ENCODE measurements around the gene NACC2.

The NACC2 gene

DNA sequence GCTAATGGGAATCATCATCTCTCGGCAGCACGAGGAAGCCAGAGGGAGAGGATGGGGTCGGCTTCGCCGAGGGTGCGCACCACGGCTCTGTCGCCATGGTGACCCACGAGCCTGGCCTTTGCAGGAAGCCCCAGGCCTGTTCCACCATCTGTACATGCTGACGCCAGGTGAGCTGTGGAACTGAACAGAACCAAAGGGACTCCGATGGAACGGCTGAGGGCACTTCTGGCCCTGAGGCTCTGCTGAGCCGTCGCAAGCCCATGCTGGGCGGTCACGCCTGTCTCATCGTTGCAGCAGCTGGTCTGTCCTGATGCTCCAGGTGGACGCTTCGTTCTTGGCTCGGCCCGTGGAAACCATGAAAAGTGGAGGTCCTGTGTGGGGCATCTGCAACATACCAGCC lies 99.3 kb downstream of the NACC2 start:
- no peak for DNase-seq (ENCODE audit: low read depth)
- no peak overlapping the region for H3K4me3 ChIP-seq (ENCODE audit: low read depth, low read length)
- TF ChIP-seq, protein P1, sequence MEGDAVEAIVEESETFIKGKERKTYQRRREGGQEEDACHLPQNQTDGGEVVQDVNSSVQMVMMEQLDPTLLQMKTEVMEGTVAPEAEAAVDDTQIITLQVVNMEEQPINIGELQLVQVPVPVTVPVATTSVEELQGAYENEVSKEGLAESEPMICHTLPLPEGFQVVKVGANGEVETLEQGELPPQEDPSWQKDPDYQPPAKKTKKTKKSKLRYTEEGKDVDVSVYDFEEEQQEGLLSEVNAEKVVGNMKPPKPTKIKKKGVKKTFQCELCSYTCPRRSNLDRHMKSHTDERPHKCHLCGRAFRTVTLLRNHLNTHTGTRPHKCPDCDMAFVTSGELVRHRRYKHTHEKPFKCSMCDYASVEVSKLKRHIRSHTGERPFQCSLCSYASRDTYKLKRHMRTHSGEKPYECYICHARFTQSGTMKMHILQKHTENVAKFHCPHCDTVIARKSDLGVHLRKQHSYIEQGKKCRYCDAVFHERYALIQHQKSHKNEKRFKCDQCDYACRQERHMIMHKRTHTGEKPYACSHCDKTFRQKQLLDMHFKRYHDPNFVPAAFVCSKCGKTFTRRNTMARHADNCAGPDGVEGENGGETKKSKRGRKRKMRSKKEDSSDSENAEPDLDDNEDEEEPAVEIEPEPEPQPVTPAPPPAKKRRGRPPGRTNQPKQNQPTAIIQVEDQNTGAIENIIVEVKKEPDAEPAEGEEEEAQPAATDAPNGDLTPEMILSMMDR (IDR thresholded peaks at IDR 0.05; ENCODE audit: control insufficient read depth, extremely low read depth, insufficient read depth) = no peak

DNA sequence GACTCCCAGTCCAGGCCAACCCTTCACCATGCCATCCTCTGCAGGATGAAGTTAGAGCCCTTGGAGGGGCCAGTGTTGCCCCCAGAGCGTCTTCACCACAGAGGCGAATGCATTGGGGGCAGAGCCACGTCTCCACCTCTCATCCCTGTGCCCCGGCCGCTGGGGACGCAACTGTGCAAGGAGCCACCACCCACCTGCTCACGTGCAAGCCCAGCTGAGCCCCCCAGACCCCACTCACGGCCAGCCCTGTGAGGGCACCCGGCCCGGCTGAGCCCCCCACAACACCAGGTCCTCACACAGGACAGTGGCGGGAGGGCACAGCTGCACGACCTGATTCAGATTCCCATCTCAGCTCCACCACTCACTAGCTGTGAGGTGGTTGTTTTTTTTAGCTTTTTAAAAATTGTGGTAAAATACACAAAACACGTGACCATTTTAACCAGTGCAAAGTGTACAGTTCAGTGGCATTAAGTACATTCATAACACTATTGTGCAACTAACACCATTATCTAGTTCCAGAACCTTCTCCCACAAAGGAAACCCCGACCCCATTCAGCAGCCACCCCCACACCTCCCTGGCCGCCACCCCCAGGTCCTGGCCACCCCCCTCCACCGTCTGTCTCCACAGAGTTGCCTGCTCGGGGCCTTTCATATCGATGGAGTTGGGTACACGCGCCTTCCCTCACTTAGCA lies 100.4 kb downstream of the NACC2 start:
- no peak overlapping the region for H3K4me3 ChIP-seq (ENCODE audit: low read depth, low read length)
- DNase-seq (ENCODE audit: low read depth) = no peak
- TF ChIP-seq, protein P1 (IDR thresholded peaks at IDR 0.05; ENCODE audit: control insufficient read depth, extremely low read depth, insufficient read depth) = no peak

DNA sequence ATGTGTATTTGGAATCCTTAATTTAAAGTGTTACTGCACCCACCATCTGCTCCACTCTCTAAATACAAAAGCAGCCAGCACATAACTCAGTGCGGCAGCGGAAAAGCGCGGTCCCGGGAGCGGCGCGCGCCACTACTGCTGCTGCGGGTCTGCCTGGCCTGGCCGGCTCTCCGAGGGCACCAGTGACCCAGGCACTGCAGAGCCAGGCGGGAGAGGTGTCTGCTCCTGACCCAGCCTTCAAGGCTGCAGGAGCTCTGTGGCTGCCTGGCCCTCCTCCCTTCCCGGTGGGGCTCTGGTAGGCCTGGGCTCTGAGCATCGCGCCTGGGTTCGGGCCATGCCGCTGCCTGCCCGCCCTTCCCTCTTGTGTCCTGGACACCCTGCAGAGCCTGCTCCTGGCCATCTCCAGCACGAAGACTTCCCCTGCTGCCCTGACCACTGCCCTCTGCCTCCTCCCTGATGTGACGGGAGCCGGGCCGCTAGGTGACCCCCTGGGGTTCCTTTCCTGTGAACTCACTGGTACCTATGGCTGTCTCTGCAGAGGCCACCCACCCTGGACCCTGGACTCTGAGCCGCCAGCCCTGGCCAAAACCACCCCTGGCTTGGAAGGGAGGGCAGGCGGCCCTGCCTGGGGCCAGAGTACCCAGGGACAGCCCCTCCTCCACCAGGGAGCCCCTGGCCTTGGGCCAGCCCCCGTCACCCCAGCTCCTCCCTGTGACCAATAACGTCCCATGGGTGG lies 101.2 kb downstream of the NACC2 start:
- no peak overlapping the region for H3K4me3 ChIP-seq (ENCODE audit: low read depth, low read length)
- DNase-seq (ENCODE audit: low read depth) = no peak
- TF ChIP-seq, protein P1 (IDR thresholded peaks at IDR 0.05; ENCODE audit: control insufficient read depth, extremely low read depth, insufficient read depth) = no peak

DNA sequence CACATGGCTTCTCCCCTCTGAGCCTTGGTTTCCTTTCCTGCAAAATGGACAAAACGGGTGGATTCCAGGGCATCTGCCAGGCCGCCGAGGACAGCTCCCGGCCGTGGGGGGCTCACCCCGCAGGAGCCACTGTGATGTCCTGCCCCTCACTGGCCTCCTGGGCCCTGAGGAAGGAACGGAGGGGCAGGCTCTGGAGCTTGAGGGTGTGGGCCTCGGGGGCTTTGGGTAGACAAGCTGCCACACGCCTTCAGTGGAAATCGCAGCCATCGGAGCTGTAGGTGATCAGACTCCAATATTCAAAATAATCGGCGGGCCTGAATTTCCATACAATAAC lies 101.7 kb downstream of the NACC2 start:
- no peak for DNase-seq (ENCODE audit: low read depth)
- TF ChIP-seq, protein P1 (IDR thresholded peaks at IDR 0.05; ENCODE audit: control insufficient read depth, extremely low read depth, insufficient read depth) = no peak
- no peak overlapping the region for H3K4me3 ChIP-seq (ENCODE audit: low read depth, low read length)

DNA sequence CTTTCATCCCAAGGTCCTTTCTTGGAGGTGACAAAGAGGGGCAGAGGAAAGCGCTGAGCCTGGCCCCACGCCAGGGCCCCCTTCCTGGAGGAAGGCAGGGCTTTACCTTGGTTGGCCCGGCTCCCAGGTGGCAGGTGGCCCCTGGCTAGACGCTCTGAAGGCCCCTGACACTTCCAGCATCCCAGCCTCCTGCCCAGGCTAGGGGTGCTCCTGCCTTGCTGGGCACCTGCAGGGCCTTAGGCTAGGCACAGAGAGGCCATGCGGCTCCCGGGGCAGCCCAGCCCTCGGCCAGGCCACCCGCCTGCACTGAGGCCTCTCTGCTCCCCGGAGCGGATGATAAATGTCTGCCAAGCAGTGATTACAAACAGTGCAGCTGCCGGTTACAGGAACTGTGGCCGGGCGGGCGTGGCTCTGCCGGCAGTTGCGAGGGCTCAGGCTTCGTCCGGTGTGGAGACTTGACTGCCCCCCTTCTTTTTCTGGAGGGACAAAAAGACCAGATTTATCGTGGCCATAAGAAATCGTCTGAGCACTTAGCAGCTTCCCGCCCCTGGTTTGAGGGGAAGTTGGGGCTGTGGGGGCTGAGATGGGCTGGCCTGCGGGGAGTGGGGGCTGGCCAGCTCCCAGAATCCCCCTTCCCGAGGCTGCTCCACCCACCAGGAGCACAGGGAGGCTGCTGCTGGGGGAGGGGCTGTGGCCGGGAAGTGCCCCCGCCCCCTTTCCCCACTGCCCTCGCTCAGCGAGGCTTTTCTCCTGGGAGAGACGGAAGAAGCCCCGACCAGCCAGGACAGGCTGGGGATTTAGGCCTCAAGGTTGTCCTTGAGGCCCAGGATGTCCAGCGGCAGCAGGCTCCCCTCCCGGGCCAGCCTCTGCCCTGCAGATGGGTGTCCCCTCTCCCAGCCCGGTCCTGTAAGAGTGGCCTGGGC lies 102.3 kb downstream of the NACC2 start:
- H3K4me3 ChIP-seq (ENCODE audit: low read depth, low read length) = no peak overlapping the region
- DNase-seq (ENCODE audit: low read depth) = no peak
- TF ChIP-seq, protein P1 (IDR thresholded peaks at IDR 0.05; ENCODE audit: control insufficient read depth, extremely low read depth, insufficient read depth) = no peak

DNA sequence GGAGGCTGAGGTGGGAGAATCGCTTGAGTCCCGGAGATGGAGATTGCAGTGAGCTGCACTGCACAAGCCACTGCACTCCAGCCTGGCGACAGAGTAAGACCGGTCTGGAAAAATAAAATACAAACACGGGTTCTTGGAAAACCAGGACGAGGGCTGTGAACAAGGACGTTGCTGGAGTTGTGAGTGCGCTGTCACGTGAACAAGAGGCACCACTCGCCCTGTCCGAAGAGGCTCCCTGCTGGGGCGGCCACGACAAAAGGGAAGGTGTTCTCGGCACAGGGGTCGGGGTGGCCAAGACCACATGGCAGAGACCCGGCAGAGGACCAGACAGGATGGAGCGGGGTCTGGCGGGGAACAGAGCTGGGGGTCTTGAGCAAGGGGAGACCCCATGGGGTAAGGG lies 103.3 kb downstream of the NACC2 start:
- no peak for DNase-seq (ENCODE audit: low read depth)
- no peak overlapping the region for H3K4me3 ChIP-seq (ENCODE audit: low read depth, low read length)
- TF ChIP-seq, protein P1 (IDR thresholded peaks at IDR 0.05; ENCODE audit: control insufficient read depth, extremely low read depth, insufficient read depth) = no peak

Data from LNCaP clone FGC (cell line).